Upper lobe of left lung (tissue), 4 donors: ENCODE measurements around the gene ARHGAP42.

Experiments
- CTCF ChIP-seq, 6 experiments: fragments of 450-650 bp in 4 of 6; fragments of 200-600 bp in 2 of 6; sonication (generic) in 2 of 6; IDR thresholded peaks; one replicate each; pipeline ENCODE4 v1.5.1; 2016 to 2019; ENCODE audit warnings: antibody characterized with exemption in 6 of 6
- POLR2AphosphoS5 ChIP-seq, 2 donors: sonication (generic); formaldehyde crosslinking; IDR thresholded peaks; one replicate each; pipeline ENCODE4 v1.5.1; 2017; ENCODE audit warnings: antibody characterized with exemption in 2 of 2

DNA sequence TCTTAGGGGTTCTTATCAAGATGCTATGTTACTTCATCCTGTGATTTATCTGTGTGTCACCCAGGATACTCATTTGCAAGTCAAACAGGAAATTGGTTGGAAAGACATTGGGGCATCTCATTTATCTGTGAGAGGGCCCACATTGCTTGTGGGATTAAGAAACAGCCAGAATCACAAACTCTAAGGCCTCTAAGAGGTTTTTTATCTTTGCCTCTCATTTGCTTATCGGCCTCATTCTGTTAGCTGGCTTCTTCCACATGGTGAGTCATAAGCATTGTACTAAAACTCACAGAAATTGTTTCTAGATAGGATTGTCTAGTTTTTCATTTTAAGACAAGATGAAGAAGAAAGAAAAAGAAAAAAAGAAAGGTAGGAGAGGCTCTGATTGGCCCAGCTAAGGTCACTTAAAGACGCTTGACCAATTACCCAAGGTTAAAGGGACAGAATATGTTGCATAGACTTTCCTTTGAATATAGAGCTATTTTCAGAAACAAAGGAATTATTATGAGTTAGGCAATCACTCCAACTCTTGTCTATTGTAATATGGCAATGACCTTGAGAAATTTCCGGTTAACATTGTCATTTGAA, 121.9 kb downstream of the ARHGAP42 start:
- TF ChIP-seq CTCF (IDR thresholded peaks at IDR 0.05) = no peak
- TF ChIP-seq POLR2AphosphoS5 (IDR thresholded peaks at IDR 0.05) = no peak
